Stimulated activated CD4-positive, alpha-beta T cell treated with anti-CD3 and anti-CD28 coated beads, Interleukin-2, amount 100 ng/mL, for 4 hours (primary cell): ENCODE results near the gene CLRN3.

Experiments used
- DNase-seq: peaks from one replicate; pipeline ENCODE4 v3.0.0-alpha.2; 2020; ENCODE audit warnings: low read depth

The CLRN3 gene

GRCh38 chr10:127899766-127900387 lies 7.1 kb upstream of the CLRN3 start:
- no peak for DNase-seq

- DNase-seq, result no peak
These were observed 4.4 kb upstream of the CLRN3 start for GRCh38 chr10:127897177-127897576.

GRCh38 chr10:127896590-127896989 lies 3.8 kb upstream of the CLRN3 start:
- DNase-seq, result no peak

GRCh38 chr10:127894146-127894545 lies 1.4 kb upstream of the CLRN3 start:
- no peak for DNase-seq

- no peak for DNase-seq
These were observed 1.9 kb downstream of the CLRN3 start for GRCh38 chr10:127890832-127891334.

- DNase-seq, result no peak
These were observed 2.5 kb downstream of the CLRN3 start for GRCh38 chr10:127890216-127890615.

GRCh38 chr10:127889605-127890195 lies 3.0 kb downstream of the CLRN3 start:
- DNase-seq, result no peak

- DNase-seq, result no peak
These were observed 4.0 kb downstream of the CLRN3 start for GRCh38 chr10:127888521-127889312.

GRCh38 chr10:127887541-127888415 lies 5.0 kb downstream of the CLRN3 start:
- no peak for DNase-seq

- DNase-seq, result no peak
These were observed 6.2 kb downstream of the CLRN3 start for GRCh38 chr10:127886371-127887051.

- no peak for DNase-seq
These were observed 8.2 kb downstream of the CLRN3 start for GRCh38 chr10:127884501-127884900.

GRCh38 chr10:127883516-127883915 lies 9.2 kb downstream of the CLRN3 start:
- no peak for DNase-seq

GRCh38 chr10:127882801-127883459 lies 9.8 kb downstream of the CLRN3 start:
- DNase-seq, result no peak

- no peak for DNase-seq
These were observed 10.3 kb downstream of the CLRN3 start for GRCh38 chr10:127882391-127882790.

- DNase-seq, result no peak
These were observed 11.5 kb downstream of the CLRN3 start for GRCh38 chr10:127881262-127881661.

GRCh38 chr10:127880557-127880956 lies 12.2 kb downstream of the CLRN3 start:
- DNase-seq, result no peak

GRCh38 chr10:127878475-127879055 lies 14.2 kb downstream of the CLRN3 start:
- no peak for DNase-seq

GRCh38 chr10:127877699-127878098 lies 15.0 kb downstream of the CLRN3 start:
- no peak for DNase-seq

GRCh38 chr10:127877116-127877515 lies 15.6 kb downstream of the CLRN3 start:
- DNase-seq, result no peak

- no peak for DNase-seq
These were observed 16.8 kb downstream of the CLRN3 start for GRCh38 chr10:127875916-127876315.

- DNase-seq, result no peak
These were observed 17.3 kb downstream of the CLRN3 start for GRCh38 chr10:127875449-127875765.
